ENCODE data around the gene ARID3A. TPM values are rescaled to one million over a fixed set of nuclear protein-coding genes. Genes with fewer than 3 reads are reported as not detected.

Gene ARID3A
- total RNA-seq, 3 donors from 2014 or later (not counting 1 experiment from before 2014, with no cell fraction given), result 15.9 to 24.6 (median 24.2) TPM

- DNase-seq (no peak), ATAC-seq (no peak)
- Histone ChIP-seq H3K9me3 (ENCODE audit: control insufficient read depth, insufficient read depth, low read length) (no peaks in the 10 kb centered on the region), H3K27me3 (ENCODE audit: control insufficient read depth, insufficient read depth, low read length) (no peaks in the 10 kb centered on the region), H3K27ac (ENCODE audit: low read length) (no peak overlapping the region), H3K36me3 (ENCODE audit: control insufficient read depth, insufficient read depth, low read length) (peaks cover 29% of the 10 kb centered on the region), H3K4me3 (ENCODE audit: low read length) (no peak overlapping the region), H3K4me1 (ENCODE audit: control insufficient read depth, insufficient read depth, low read length) (peaks cover 11% of the 10 kb centered on the region)
- TF ChIP-seq, protein P1, sequence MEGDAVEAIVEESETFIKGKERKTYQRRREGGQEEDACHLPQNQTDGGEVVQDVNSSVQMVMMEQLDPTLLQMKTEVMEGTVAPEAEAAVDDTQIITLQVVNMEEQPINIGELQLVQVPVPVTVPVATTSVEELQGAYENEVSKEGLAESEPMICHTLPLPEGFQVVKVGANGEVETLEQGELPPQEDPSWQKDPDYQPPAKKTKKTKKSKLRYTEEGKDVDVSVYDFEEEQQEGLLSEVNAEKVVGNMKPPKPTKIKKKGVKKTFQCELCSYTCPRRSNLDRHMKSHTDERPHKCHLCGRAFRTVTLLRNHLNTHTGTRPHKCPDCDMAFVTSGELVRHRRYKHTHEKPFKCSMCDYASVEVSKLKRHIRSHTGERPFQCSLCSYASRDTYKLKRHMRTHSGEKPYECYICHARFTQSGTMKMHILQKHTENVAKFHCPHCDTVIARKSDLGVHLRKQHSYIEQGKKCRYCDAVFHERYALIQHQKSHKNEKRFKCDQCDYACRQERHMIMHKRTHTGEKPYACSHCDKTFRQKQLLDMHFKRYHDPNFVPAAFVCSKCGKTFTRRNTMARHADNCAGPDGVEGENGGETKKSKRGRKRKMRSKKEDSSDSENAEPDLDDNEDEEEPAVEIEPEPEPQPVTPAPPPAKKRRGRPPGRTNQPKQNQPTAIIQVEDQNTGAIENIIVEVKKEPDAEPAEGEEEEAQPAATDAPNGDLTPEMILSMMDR (IDR thresholded peaks at IDR 0.05), result no peak
- H3K27ac Mint-ChIP-seq, result no peak overlapping the region
- H3K9me3 Mint-ChIP-seq, result no peaks in the 10 kb centered on the region
- H3K27me3 Mint-ChIP-seq (ENCODE audit: low read depth in 2 of 2), result no peaks in the 10 kb centered on the region
- intact Hi-C loops (cut with micrococcal nuclease), result no loop called here
- WGBS (ENCODE audit: insufficient coverage), result 94% methylated on average over 32 of the region's 32 CpGs
- no peaks in the 10 kb centered on the region for H3K36me3 Mint-ChIP-seq
- peaks cover 0 to 9% of the 10 kb centered on the region in 2 donors for H3K4me1 Mint-ChIP-seq
- H3K4me3 Mint-ChIP-seq, result no peak overlapping the region
These were observed 26.3 kb upstream of the ARID3A start for GRCh38 chr19:899336-900042.

DNA sequence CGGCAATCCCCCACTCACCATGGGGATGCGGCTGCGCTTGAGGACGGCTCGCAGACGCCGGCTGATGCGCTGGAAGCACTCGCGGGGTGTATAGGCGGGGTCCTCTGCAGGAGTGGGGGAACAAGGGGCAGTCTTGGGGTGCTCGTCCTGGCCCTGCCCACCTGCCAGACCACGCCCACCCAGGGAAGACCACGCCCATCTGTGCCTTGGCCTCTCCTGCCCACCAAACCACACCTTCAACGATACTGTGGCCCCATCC is 25.9 kb upstream of the ARID3A start:
- peaks cover 11% of the 10 kb centered on the region for H3K4me1 ChIP-seq (ENCODE audit: control insufficient read depth, insufficient read depth, low read length)
- no peak overlapping the region for H3K27ac Mint-ChIP-seq
- H3K27me3 Mint-ChIP-seq (ENCODE audit: low read depth in 2 of 2), result no peaks in the 10 kb centered on the region
- H3K36me3 ChIP-seq (ENCODE audit: control insufficient read depth, insufficient read depth, low read length), result peaks cover 29% of the 10 kb centered on the region
- H3K36me3 Mint-ChIP-seq, result no peaks in the 10 kb centered on the region
- no peak for DNase-seq
- intact Hi-C loops (cut with micrococcal nuclease), result no loop called here
- peak in 1 of 3 donors; percentile 17 for ATAC-seq
- no peaks in the 10 kb centered on the region for H3K27me3 ChIP-seq (ENCODE audit: control insufficient read depth, insufficient read depth, low read length)
- TF ChIP-seq, protein P1 (IDR thresholded peaks at IDR 0.05), result no peak
- H3K9me3 Mint-ChIP-seq, result no peaks in the 10 kb centered on the region
- H3K27ac ChIP-seq (ENCODE audit: low read length), result no peak overlapping the region
- 94% methylated on average over 15 of the region's 15 CpGs for WGBS (ENCODE audit: insufficient coverage)
- H3K4me3 Mint-ChIP-seq, result no peak overlapping the region
- H3K4me3 ChIP-seq (ENCODE audit: low read length), result no peak overlapping the region
- peaks cover 0 to 9% of the 10 kb centered on the region in 2 donors for H3K4me1 Mint-ChIP-seq
- H3K9me3 ChIP-seq (ENCODE audit: control insufficient read depth, insufficient read depth, low read length), result no peaks in the 10 kb centered on the region

DNA sequence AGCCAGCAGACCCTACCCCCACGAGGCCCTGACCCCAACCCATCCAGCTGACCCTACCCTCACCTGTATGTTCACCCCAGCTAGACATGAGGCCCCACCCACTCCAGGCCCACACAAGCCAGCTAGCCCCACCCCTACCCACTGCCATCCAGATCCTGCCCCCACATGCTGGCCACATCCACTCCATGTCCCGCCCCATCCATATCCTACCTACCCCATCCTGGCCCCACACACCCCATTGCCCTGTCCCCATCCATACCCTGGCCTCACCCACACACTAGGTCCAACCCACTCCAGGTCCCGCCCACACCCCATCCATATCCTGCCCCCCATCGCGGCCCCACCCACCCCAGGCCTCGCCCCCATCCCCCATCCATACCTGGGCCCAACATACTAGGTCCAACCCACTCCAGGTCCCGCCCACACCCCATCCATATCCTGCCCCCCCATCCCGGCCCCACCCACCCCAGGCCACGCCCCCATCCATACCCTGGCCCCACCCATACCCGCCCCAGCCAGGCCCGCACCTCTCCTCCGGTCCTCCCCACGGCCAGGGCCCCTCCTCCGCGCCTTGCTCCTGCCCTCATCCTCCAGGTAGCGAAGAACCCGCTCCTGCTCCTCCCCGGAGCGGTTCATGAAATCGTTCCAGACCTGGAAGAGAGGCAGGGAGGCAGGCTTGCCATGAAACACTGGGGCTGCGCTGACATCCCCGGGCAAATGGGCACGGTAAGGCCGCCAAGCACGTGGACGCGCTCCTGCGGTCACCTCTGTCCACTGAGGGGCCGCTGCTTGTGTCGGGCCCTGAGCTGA is 25.3 kb upstream of the ARID3A start:
- ATAC-seq, result peak; percentile 37 to 59 (median 56)
- H3K36me3 ChIP-seq (ENCODE audit: control insufficient read depth, insufficient read depth, low read length), result peaks cover 29% of the 10 kb centered on the region
- H3K4me1 ChIP-seq (ENCODE audit: control insufficient read depth, insufficient read depth, low read length), result peaks cover 11% of the 10 kb centered on the region
- no peak overlapping the region for H3K4me3 Mint-ChIP-seq
- TF ChIP-seq, protein P1 (IDR thresholded peaks at IDR 0.05), result no peak
- H3K9me3 ChIP-seq (ENCODE audit: control insufficient read depth, insufficient read depth, low read length), result no peaks in the 10 kb centered on the region
- peak in 1 of 2 donors; percentile 63 for DNase-seq
- no peak overlapping the region for H3K27ac Mint-ChIP-seq
- no peak overlapping the region for H3K27ac ChIP-seq (ENCODE audit: low read length)
- no peaks in the 10 kb centered on the region for H3K27me3 Mint-ChIP-seq (ENCODE audit: low read depth in 2 of 2)
- 94% methylated on average over 25 of the region's 30 CpGs for WGBS (ENCODE audit: insufficient coverage)
- H3K4me1 Mint-ChIP-seq, result peaks cover 0 to 9% of the 10 kb centered on the region in 2 donors
- intact Hi-C loops (cut with micrococcal nuclease), result no loop called here
- H3K9me3 Mint-ChIP-seq, result no peaks in the 10 kb centered on the region
- H3K4me3 ChIP-seq (ENCODE audit: low read length), result no peak overlapping the region
- no peaks in the 10 kb centered on the region for H3K36me3 Mint-ChIP-seq
- no peaks in the 10 kb centered on the region for H3K27me3 ChIP-seq (ENCODE audit: control insufficient read depth, insufficient read depth, low read length)
